GM10266 (cell line): ENCODE data around the gene FAM131A.

Experiments used
- DNase-seq: peaks from one replicate; pipeline ENCODE4 v3.0.0; 2012; ENCODE audit errors: extremely low spot score
- TF ChIP-seq, protein P1 (sequence below): IDR thresholded peaks from 2 replicates; pipeline ENCODE4 v1.5.1; 2012; ENCODE audit warnings: mild to moderate bottlenecking, low read depth; ENCODE audit not compliant: control insufficient read depth, insufficient read depth; ENCODE audit errors: missing control alignments

Gene FAM131A

DNA sequence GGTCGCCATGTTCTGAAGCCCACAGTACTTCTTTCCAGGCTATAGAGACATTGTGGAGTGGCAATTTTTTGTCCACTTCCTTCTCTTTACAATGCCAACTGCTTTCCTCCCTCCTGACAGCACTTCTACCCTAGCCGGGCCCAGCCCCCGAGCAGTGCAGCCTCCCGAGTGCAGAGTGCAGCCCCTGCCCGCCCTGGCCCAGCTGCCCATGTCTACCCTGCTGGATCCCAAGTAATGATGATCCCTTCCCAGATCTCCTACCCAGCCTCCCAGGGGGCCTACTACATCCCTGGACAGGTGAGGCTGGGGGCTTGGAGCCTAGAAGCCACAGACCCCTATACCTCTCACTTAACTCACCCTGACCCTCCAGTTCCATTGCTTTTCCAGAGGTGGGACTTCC, 20.2 kb upstream of the FAM131A start:
- TF ChIP-seq, protein P1, sequence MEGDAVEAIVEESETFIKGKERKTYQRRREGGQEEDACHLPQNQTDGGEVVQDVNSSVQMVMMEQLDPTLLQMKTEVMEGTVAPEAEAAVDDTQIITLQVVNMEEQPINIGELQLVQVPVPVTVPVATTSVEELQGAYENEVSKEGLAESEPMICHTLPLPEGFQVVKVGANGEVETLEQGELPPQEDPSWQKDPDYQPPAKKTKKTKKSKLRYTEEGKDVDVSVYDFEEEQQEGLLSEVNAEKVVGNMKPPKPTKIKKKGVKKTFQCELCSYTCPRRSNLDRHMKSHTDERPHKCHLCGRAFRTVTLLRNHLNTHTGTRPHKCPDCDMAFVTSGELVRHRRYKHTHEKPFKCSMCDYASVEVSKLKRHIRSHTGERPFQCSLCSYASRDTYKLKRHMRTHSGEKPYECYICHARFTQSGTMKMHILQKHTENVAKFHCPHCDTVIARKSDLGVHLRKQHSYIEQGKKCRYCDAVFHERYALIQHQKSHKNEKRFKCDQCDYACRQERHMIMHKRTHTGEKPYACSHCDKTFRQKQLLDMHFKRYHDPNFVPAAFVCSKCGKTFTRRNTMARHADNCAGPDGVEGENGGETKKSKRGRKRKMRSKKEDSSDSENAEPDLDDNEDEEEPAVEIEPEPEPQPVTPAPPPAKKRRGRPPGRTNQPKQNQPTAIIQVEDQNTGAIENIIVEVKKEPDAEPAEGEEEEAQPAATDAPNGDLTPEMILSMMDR = no peak
- DNase-seq = no peak

DNA sequence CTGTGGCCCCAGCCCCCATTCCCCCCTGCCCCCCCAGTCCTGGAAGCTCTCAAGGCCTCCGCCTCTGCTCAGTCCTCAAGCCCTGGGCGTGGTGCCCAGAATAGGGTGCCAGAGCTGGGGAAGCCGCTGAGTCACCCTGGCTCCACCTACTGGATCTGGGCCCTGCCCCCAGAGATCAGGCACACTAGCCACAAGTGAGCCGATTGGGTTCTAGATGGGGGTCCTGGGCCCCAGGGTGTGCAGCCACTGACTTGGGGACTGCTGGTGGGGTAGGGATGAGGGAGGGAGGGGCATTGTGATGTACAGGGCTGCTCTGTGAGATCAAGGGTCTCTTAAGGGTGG, 17.3 kb upstream of the FAM131A start:
- no peak for DNase-seq
- TF ChIP-seq, protein P1 = no peak

DNA sequence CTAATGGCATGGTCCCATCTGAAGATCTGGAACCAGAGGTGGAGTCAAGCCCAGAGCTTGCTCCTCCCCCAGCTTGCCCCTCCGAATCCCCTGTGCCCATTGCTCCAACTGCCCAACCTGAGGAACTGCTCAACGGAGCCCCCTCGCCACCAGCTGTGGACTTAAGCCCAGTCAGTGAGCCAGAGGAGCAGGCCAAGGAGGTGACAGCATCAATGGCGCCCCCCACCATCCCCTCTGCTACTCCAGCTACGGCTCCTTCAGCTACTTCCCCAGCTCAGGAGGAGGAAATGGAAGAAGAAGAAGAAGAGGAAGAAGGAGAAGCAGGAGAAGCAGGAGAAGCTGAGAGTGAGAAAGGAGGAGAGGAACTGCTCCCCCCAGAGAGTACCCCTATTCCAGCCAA, 15.7 kb upstream of the FAM131A start:
- TF ChIP-seq, protein P1 = no peak
- no peak for DNase-seq

DNA sequence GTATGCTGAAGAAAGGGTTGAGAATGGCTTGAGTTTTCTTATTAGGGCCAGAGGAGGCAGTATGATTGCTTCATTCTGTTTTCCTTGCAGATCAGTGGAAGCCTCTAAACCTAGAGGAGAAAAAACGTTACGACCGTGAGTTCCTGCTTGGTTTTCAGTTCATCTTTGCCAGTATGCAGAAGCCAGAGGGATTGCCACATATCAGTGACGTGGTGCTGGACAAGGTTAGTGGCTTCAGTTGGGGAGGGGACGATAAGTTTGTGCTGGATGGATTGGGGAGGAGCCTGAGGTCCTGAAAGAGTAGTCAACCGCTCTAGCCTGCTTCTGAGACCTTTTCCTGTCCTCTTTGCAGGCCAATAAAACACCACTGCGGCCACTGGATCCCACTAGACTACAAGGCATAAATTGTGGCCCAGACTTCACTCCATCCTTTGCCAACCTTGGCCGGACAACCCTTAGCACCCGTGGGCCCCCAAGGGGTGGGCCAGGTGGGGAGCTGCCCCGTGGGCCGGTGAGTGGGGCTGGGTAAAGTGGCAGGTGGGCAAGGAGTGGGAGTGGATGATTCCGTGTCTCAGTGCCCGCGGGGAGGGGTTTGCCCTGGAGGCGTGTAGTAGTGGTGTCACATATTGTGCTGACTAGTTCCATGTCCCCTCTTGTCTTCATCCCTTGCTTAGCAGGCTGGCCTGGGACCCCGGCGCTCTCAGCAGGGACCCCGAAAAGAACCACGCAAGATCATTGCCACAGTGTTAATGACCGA, 14.5 kb upstream of the FAM131A start:
- DNase-seq = no peak
- TF ChIP-seq, protein P1 = no peak

DNA sequence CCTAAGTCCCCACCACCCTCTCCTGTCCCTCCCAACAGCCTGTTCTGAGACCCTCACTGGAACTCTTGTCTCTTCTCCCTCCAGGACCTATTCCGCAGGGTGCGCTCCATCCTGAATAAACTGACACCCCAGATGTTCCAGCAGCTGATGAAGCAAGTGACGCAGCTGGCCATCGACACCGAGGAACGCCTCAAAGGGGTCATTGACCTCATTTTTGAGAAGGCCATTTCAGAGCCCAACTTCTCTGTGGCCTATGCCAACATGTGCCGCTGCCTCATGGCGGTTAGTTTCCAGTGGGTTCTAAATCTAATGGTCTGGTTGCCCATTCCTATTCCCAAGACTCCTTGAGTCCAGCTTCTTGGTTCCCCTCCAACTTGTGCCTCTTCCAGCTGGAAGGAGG, 13.7 kb upstream of the FAM131A start:
- no peak for DNase-seq
- TF ChIP-seq, protein P1 = no peak

DNA sequence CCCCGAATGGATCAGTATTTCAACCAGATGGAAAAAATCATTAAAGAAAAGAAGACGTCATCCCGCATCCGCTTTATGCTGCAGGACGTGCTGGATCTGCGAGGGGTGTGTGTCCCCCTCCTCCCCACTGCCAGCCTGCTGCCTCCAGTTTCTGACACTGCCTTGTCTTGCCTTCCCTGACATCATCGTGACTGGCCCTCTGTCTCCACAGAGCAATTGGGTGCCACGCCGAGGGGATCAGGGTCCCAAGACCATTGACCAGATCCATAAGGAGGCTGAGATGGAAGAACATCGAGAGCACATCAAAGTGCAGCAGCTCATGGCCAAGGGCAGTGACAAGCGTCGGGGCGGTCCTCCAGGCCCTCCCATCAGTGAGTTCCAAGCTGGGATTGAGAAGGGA, 12.1 kb upstream of the FAM131A start:
- TF ChIP-seq, protein P1 = no peak
- no peak for DNase-seq

DNA sequence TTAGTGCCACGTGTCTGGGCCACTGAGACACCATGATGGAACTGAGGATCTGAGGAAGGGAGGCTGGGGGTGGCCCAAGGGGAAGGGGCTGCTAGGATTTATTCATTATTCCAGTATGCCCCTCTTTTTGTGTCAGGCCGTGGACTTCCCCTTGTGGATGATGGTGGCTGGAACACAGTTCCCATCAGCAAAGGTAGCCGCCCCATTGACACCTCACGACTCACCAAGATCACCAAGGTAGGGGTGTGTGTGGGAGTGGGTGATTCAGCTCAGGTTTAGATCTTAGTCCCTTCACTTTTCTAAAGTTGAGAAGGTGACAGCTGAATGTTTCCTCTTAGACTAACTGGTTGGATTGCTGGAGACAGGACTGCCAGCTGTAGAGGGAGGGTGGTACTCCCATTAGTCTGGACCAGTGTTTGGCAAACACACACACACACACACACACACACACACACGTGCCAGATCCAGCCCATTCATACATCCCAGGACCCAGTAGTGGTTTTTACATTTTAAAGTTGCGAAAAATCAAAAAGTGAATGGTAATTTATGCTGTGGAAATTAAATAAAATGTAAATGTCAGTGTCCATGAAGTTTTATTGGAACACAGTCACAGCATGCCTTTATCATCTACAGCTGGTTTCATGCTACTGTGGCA, 11.6 kb upstream of the FAM131A start:
- DNase-seq = no peak
- TF ChIP-seq, protein P1 = no peak
